CD14-positive monocyte (primary cell): Measurements from ENCODE around the gene FKBP15. TPM values are rescaled to one million over a fixed set of nuclear protein-coding genes. Genes with fewer than 3 reads are reported as not detected.

Experiments
- DNase-seq, 3 donors: peaks; one replicate each; pipeline ENCODE4 v3.0.0-alpha.2; 2011 to 2022
- H2AFZ ChIP-seq: 2 replicates; pipeline ENCODE4 v1.6.0; 2012; ENCODE audit warnings: mild to moderate bottlenecking, low read depth, low read length, inconsistent platforms; ENCODE audit not compliant: insufficient read depth, poor library complexity, severe bottlenecking
- H3K27ac ChIP-seq, 2 donors: 1 replicate in 1 of 2; 2 replicates in 1 of 2; pipeline ENCODE4 v1.5.1; 2012 to 2013; ENCODE audit warnings: low read length in 2 of 2, control low read depth in 1 of 2, inconsistent platforms in 1 of 2, low read depth in 1 of 2, mild to moderate bottlenecking in 1 of 2
- H3K27me3 ChIP-seq, 2 donors: one replicate each; pipeline versions ENCODE4 v1.6.0 to v1.6.1; 2011 to 2013; ENCODE audit warnings: low read length in 2 of 2; ENCODE audit not compliant: control insufficient read depth in 2 of 2, insufficient read depth in 2 of 2
- H3K36me3 ChIP-seq, 2 donors: replicated peaks in 1 of 2; 1 replicate in 1 of 2; 2 replicates in 1 of 2; pipeline versions ENCODE4 v1.5.1 to v1.6.1; 2012 to 2013; ENCODE audit warnings: low read length in 2 of 2, control low read depth in 1 of 2, inconsistent platforms in 1 of 2, mild to moderate bottlenecking in 1 of 2; ENCODE audit not compliant: insufficient read depth in 2 of 2, control insufficient read depth in 1 of 2
- H3K4me1 ChIP-seq, 2 donors: 1 replicate in 1 of 2; 2 replicates in 1 of 2; pipeline versions ENCODE4 v1.5.1 to v1.6.1; 2012 to 2013; ENCODE audit warnings: low read length in 2 of 2, control low read depth in 1 of 2, inconsistent platforms in 1 of 2, mild to moderate bottlenecking in 1 of 2, moderate library complexity in 1 of 2; ENCODE audit not compliant: insufficient read depth in 2 of 2, control insufficient read depth in 1 of 2
- H3K4me2 ChIP-seq: replicated peaks from 2 replicates; pipeline ENCODE3; 2012; ENCODE audit warnings: low read length, moderate library complexity, mild to moderate bottlenecking; ENCODE audit not compliant: poor library complexity, severe bottlenecking; ENCODE audit errors: extremely low read depth
- H3K4me3 ChIP-seq, 3 experiments: fragments of 200-600 bp in 1 of 3; sonication (generic) in 1 of 3; replicated peaks in 1 of 3; 1 replicate in 2 of 3; 2 replicates in 1 of 3; pipeline ENCODE4 v1.5.1; 2011 to 2013; ENCODE audit warnings: low read length in 3 of 3, mild to moderate bottlenecking in 3 of 3, control low read depth in 2 of 3, low read depth in 2 of 3, inconsistent platforms in 1 of 3, moderate library complexity in 1 of 3
- H3K79me2 ChIP-seq: 2 replicates; pipeline ENCODE4 v1.6.0; 2012; ENCODE audit warnings: mild to moderate bottlenecking, control low read depth, inconsistent platforms, low read length, moderate library complexity; ENCODE audit not compliant: insufficient read depth
- H3K9ac ChIP-seq: 2 replicates; pipeline ENCODE4 v1.6.0; 2017; ENCODE audit warnings: low read length, mild to moderate bottlenecking; ENCODE audit not compliant: insufficient read depth, poor library complexity, severe bottlenecking
- H3K9me3 ChIP-seq, 2 donors: replicated peaks in 1 of 2; 1 replicate in 1 of 2; 2 replicates in 1 of 2; pipeline versions ENCODE4 v1.5.1 to v1.6.1; 2012 to 2013; ENCODE audit warnings: low read length in 2 of 2, control low read depth in 1 of 2; ENCODE audit not compliant: control insufficient read depth in 1 of 2, insufficient read depth in 1 of 2
- H4K20me1 ChIP-seq: 2 replicates; pipeline ENCODE4 v1.6.0; 2012; ENCODE audit warnings: mild to moderate bottlenecking, low read length, control low read depth, moderate library complexity; ENCODE audit not compliant: insufficient read depth
- H3K27ac Mint-ChIP-seq, 7 donors: one replicate each; pipeline ENCODE4 v1.8.0; 2020; ENCODE audit warnings: mild to moderate bottlenecking in 7 of 7, mixed read lengths in 7 of 7, moderate library complexity in 6 of 7, inconsistent platforms in 2 of 7
- H3K27me3 Mint-ChIP-seq, 3 donors: one replicate each; pipeline ENCODE4 v1.8.0; 2021 to 2022; ENCODE audit warnings: low read depth in 3 of 3, mild to moderate bottlenecking in 3 of 3, mixed read lengths in 3 of 3, moderate library complexity in 3 of 3, inconsistent platforms in 1 of 3
- H3K36me3 Mint-ChIP-seq, 2 donors: one replicate each; pipeline ENCODE4 v1.8.0; 2020; ENCODE audit warnings: mixed read lengths in 2 of 2, inconsistent platforms in 1 of 2, mild to moderate bottlenecking in 1 of 2
- H3K4me1 Mint-ChIP-seq: one replicate; pipeline ENCODE4 v1.8.0; 2020; ENCODE audit warnings: mild to moderate bottlenecking, mixed read lengths
- H3K4me3 Mint-ChIP-seq, 2 donors: one replicate each; pipeline ENCODE4 v1.8.0; 2020; ENCODE audit warnings: mild to moderate bottlenecking in 2 of 2, mixed read lengths in 2 of 2, moderate library complexity in 1 of 2
- H3K9me3 Mint-ChIP-seq, 7 donors: one replicate each; pipeline ENCODE4 v1.8.0; 2020 to 2022; ENCODE audit warnings: mixed read lengths in 7 of 7, mild to moderate bottlenecking in 6 of 7, moderate library complexity in 6 of 7, inconsistent platforms in 2 of 7
- WGBS: methylation state at CpG from one replicate; pipeline ENCODE4 v1.1.5; 2013; ENCODE audit warnings: missing lambda C conversion rate; ENCODE audit not compliant: insufficient coverage; 5-methylcytosine and 5-hydroxymethylcytosine counted together
- intact Hi-C, 2 donors: fragments of 100-400 bp; cut with micrococcal nuclease; formaldehyde crosslinking; loops; one replicate each; pipeline versions ENCODE4 v1.15.0 to v1.15.1; 2023
- polyA plus RNA-seq, 3 donors: library from polyadenylated mRNA; depleted of rRNA in 1 of 3; unstranded in 2 of 3; stranded (reverse) in 1 of 3; fragments of 300-500 nt in 2 of 3; fragments of >200 nt in 1 of 3; fragmentation: Illumina TruSeq in 2 of 3; gene quantifications; 1 replicate in 2 of 3; 2 replicates in 1 of 3; pipeline ENCODE4 v1.2.3, GENCODE V29; 2012 to 2021
- TF ChIP-seq, protein P1 (sequence below): fragments of 200-600 bp; IDR thresholded peaks from one replicate; pipeline ENCODE4 v1.8.0; 2022; ENCODE audit warnings: antibody characterized with exemption, mild to moderate bottlenecking

The FKBP15 gene
- polyA plus RNA-seq, 3 donors, result 32.3 to 120 (median 55.7) TPM

DNA sequence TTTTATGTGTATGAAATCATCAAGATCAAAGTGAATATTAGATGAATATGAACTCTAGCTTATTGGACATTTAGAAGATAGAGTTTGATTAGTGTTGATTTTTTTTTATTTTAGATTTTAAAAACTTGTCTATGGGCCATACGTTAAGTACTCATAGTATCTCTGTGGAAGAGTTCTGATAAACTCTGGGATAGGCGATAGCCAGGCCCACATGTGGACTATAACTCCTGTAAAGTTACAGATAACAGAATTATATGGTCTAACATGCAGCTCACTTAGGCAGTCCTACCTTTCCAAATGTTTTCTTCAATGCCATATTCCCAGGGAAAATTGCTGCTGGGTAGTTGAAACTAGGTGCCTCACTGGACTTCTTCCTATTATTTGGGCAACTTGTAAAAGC lies 10.6 kb upstream of the FKBP15 start:
- Mint-ChIP-seq H3K9me3 (no peaks in the 10 kb centered on the region), H3K4me1 (peaks cover 59% of the 10 kb centered on the region), H3K27me3 (no peaks in the 10 kb centered on the region), H3K27ac (peak overlapping the region in 3 of 7 donors; percentile 97 to 98 (median 98)), H3K4me3 (no peak overlapping the region), H3K36me3 (peaks cover 4 to 6% of the 10 kb centered on the region in 2 donors)
- Histone ChIP-seq H2AFZ (no peak overlapping the region), H4K20me1 (peaks cover 9% of the 10 kb centered on the region), H3K36me3 (peaks cover 0 to 7% of the 10 kb centered on the region in 2 donors), H3K4me1 (peaks cover 49 to 70% of the 10 kb centered on the region in 2 donors), H3K27me3 (no peaks in the 10 kb centered on the region), H3K9me3 (no peaks in the 10 kb centered on the region), H3K9ac (no peak overlapping the region), H3K27ac (peak overlapping the region in 1 of 2 donors; percentile 91), H3K4me2 (no peak overlapping the region), H3K4me3 (no peak overlapping the region), H3K79me2 (peaks cover 78% of the 10 kb centered on the region)
- intact Hi-C loops, result no loop called here
- DNase-seq, result no peak
- 100% methylated on average over 2 of the region's 2 CpGs for WGBS
- TF ChIP-seq, protein P1, sequence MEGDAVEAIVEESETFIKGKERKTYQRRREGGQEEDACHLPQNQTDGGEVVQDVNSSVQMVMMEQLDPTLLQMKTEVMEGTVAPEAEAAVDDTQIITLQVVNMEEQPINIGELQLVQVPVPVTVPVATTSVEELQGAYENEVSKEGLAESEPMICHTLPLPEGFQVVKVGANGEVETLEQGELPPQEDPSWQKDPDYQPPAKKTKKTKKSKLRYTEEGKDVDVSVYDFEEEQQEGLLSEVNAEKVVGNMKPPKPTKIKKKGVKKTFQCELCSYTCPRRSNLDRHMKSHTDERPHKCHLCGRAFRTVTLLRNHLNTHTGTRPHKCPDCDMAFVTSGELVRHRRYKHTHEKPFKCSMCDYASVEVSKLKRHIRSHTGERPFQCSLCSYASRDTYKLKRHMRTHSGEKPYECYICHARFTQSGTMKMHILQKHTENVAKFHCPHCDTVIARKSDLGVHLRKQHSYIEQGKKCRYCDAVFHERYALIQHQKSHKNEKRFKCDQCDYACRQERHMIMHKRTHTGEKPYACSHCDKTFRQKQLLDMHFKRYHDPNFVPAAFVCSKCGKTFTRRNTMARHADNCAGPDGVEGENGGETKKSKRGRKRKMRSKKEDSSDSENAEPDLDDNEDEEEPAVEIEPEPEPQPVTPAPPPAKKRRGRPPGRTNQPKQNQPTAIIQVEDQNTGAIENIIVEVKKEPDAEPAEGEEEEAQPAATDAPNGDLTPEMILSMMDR, result no peak

GRCh38 chr9:113228130-113228665 lies 7.1 kb upstream of the FKBP15 start:
- H3K27me3 Mint-ChIP-seq, result no peaks in the 10 kb centered on the region
- Histone ChIP-seq H3K9me3 (no peaks in the 10 kb centered on the region), H3K79me2 (peaks cover 84% of the 10 kb centered on the region), H3K36me3 (peaks cover 3 to 19% of the 10 kb centered on the region in 2 donors), H4K20me1 (peaks cover 16% of the 10 kb centered on the region), H3K9ac (no peak overlapping the region), H2AFZ (no peak overlapping the region), H3K4me1 (peaks cover 36 to 59% of the 10 kb centered on the region in 2 donors), H3K4me3 (no peak overlapping the region), H3K4me2 (no peak overlapping the region), H3K27ac (peak overlapping the region in 1 of 2 donors; percentile 72), H3K27me3 (no peaks in the 10 kb centered on the region)
- TF ChIP-seq, protein P1, result no peak
- no peak for DNase-seq
- no peak overlapping the region for H3K4me3 Mint-ChIP-seq
- H3K9me3 Mint-ChIP-seq, result no peaks in the 10 kb centered on the region
- peaks cover 13 to 21% of the 10 kb centered on the region in 2 donors for H3K36me3 Mint-ChIP-seq
- intact Hi-C loops, result no loop called here
- WGBS, result 50% methylated on average over 1 of the region's 3 CpGs
- H3K27ac Mint-ChIP-seq, result peak overlapping the region in 5 of 7 donors; percentile 4 to 69 (median 25)
- peaks cover 57% of the 10 kb centered on the region for H3K4me1 Mint-ChIP-seq
